ENCODE data around the gene IGHMBP2.
"Not testable (repeated sequence)": the region's sequence is repeated elsewhere in the genome, so short reads cannot be mapped to it uniquely, and the experiment has no call there.

The IGHMBP2 gene

DNA sequence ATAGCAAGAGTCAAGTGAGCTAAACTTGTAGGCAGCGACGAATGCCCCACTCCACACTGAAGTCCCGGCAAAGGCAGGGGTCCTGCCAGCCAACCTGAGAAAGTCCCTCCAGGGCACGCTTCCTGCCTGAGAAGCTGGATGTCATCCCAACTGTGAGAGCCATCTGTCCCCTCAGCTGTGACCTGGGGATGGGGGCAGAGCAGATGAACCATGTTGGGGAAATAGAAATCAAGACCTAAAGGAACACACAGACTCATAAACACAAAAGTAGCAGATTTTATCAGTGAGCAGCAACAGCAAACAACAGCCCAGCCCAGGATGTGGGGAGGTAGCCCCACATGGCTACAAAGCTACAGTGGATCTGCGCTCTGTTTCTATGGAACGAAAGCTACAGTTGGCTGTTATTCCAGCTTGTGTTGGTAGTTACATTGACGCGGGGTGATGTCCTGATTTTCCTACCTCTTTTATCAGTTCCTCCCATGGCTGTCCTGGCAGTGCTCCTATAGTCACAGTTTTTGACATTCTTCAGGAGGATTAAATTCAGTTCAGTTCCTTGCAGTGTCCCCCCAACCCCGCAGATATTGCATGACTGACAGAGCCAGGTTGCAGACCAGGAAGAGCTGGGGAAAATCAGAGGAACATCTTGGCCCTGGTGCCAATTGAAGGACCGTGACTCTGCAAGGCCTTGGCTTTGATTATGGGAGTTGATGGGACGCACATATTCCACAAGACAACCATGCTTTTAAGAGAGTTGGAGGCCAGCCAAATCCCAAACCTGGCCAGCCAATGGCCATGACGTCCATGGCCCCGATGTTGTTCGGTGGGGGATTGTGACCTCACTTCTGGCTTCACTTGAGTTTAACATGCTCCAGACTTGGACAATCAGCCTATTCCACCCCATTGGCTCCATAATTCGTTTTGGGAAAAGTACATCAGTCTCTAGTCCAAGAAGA is 62.5 kb downstream of the IGHMBP2 start:
- DNase-seq: no peak

GRCh38 chr11:68966894-68967780 is 63.4 kb downstream of the IGHMBP2 start:
- no peak for DNase-seq

DNA sequence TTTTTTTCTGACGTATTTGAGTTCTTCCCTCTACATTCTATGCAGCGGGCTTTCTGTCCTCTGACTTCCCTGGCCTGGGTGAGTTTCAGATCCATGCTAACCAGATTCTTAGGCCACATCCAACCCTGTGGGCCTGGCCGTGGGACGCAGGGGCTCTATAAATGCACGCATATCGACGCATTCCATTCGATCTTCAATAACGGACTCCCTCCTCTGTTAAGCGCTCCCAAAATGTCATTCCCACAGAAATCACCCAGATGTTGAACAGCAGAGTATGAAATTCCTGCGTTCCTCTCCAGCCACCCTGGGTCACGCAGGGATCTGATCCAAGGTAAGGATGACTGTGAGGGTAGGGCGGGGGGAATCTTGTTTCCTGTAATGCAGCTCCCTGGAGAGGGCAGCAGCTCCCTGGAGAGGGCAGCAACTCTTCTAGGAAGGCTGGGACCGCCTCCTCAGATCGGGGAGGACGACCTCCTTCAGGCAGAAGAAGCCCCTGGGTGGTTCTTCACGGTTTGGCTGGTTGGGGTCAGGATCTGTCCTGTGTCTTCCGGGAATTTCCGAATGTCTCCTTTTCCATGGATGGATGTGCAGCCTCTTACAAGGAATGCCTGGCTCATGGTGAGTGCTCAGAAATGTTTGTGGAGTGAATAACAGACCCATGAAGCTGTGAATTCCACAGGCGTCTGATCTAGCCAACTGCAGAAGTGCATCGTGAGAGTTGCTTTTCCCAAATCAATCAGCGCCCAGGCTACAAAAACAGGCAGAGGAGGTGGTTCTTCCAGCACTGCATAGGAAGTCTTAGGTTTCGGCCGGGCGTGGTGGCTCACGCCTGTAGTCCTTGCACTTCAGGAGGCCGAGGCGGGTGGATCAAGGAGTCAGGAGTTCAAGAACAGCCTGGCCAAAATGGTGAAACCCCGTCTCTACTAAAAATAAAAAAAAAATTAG is 64.9 kb downstream of the IGHMBP2 start:
- no peak for DNase-seq

- DNase-seq: no peak
Measured at GRCh38 chr11:68969386-68969785, 65.7 kb downstream of the IGHMBP2 start.

DNA sequence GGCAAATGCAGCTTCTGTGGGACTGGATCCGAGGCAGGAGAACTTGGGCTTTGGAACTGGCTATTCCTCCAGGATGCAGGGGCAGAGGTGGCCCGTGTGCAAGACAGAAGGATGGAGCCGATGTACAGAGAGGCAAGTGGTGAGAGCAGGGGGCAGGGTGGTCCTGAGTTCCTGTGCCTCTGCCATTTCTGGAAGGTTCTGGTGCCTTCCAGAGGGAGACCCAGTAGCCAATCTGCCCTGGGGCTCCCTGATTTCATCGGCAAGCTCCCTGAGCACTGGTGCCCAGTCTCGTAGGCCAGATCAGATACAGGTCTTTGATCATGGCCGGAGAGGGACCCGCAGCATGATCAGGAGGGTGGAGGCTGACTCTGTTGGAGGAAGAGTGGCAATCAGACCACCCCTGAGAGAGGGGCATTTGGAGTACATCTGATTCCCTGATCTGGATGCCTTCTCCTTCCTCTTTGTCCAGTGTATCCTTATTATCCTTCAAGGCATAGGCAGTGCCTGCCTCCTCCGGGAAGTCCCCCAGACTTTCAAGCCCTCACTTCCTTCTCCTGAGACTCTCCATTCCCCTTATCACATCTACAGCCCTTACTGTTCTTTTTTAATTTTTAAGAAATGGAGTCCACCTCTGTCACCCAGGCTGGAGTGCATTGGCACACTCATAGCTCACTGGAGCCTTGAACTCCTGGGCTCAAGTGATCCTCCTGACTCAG is 67.4 kb downstream of the IGHMBP2 start:
- no peak for DNase-seq

DNA sequence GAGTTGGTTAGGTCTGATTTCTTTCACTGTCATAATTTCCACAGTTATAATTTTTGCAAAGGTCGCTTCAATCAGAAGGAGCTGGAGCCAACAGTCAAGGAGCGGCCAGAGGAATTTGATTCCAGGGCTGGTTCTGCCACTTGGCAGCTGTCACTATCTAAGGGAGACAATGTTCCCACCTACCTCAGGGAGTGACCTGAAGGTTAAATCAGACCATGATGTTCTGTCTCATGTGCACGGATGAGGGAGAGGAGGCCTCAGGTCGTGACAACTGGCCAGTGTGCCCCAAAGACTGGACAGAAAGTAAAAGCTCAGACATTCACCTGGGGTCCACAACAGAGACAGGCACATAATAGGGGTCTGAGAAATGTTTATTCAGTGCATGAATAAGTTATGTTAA is 69.5 kb downstream of the IGHMBP2 start:
- no peak for DNase-seq

DNA sequence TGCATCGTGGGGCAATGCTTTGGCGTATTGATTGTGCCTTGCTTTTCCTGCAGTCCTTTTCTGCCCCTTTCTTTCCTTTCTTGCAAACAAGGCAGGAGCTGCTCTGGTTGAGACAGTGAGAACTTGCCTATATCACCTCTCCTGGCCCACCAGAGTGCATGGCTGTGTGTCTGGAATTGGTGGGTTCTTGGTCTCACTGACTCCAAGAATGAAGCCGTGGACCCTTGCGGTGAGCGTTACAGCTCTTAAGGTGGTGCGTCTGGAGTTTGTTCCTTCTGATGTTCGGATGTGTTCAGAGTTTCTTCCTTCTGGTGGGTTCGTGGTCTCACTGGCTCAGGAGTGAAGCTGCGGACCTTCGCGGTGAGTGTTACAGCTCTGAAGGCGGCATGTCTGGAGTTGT is 70.0 kb downstream of the IGHMBP2 start:
- DNase-seq: not testable (repeated sequence)

DNA sequence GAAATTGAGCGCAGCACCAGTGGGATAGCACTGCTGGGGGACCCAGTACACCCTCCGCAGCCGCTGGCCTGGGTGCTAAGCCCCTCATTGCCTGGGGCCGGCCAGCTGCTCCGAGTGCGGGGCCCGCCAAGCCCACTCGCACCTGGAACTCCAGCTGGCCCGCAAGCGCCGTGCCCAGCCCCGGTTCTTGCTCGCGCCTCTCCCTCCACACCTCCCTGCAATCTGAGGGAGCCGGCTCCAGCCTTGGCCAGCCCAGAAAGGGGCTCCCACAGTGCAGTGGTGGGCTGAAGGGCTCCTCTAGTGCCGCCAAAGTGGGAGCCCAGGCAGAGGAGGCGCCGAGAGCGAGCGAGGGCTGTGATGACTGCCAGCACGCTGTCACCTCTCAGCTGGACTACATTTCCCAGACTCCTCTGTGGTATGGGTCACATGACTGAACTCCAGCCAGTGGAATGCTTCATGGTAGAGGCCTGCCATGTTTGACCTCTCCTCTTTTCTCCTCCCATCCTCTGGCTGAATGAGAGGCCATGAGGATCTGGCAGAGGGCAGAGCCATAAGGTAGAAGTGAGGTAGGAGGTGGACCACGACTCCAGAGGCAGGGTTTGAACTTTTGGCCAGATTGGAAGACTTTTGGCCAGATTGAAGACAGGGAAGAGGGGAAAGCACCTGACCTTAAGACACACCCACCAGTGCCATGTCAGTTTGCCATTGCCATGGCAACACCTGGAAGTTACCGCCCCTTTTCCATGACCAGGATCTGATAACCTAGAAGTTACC is 70.9 kb downstream of the IGHMBP2 start:
- no peak for DNase-seq

DNA sequence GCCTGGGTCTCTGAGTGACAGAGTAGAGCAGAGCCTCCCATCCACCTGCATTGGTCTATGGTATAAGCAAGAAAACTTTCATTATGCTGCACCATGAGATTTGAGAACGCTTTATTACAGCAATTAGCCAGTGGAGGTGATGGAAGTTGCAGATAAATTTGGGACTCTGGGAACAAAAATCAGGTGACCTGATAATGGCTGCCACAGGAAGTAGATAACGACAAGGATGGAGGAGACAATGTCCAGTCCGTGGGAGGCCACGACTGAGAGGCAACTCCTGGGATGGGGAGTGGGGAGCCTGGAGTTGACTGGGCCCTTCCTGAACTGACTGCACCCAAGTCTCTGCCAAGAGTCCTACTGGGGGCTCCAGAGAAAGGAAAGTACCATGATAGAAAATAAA is 72.4 kb downstream of the IGHMBP2 start:
- DNase-seq: no peak

DNA sequence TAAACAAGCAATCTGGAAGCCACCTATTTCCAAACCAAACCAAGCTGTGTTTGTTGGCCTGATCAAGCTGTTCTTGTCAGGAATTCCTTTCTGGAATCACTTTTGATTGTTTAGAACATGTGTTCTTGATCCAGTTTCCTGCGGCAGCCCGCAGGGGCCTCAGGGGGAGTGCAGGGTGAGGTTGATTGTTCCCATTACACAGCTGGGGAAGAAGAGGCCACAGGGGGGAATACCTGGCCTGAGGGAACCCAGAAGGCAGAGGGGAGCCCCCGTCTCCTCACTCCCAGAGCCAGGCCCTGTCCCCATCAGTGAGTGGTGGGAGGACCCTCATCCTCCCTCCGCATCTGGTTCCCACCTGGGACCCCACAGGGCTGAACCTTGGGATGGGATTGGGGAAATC is 72.9 kb downstream of the IGHMBP2 start:
- DNase-seq: no peak

- DNase-seq: no peak
Measured at GRCh38 chr11:68977781-68978625, 74.3 kb downstream of the IGHMBP2 start.

GRCh38 chr11:68978626-68978930 is 74.9 kb downstream of the IGHMBP2 start:
- no peak for DNase-seq

DNA sequence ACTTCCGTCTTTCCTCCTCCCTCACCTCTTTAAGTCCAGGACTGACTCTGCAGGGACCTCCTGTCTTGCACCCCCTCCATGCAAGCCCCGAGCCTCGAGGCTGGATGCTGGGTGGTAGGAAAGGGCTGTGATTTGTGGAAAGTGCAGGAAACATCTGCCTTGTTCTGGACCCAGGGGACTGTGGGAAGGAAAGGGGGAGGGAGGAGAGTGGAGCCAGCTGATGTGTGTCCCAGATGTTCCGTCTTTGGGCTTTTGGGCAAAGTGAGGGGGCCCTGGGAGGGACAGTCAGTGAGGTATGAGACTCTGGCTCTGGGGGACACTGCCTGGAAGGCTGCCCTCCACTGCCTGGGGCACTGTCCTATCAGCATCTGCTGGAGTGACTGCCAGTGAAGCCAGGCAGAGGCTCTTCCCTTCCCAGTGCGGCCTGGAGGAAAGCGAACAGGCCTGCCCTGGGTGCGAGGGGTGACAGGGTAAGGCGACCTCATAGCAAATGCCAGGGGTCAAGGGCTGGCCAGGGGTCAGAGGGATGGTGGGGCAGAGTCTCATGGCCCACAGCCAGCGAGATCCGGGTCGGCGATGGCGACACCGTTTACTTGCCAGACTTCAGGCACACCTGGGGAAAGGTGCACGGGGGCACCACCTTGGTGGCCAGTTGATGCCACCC is 75.4 kb downstream of the IGHMBP2 start:
- DNase-seq: no peak

- DNase-seq: no peak
Measured at GRCh38 chr11:68979931-68980775, 76.5 kb downstream of the IGHMBP2 start.

GRCh38 chr11:68980776-68981065 is 77.0 kb downstream of the IGHMBP2 start, which contains the start of gene MRGPRD:
Gene MRGPRD, minus strand, starts transcription at chr11:68980986. Its CDS starts 0 bp downstream, at chr11:68980986.
- no peak for DNase-seq

- no peak for DNase-seq
Measured at GRCh38 chr11:68982134-68982533, 78.4 kb downstream of the IGHMBP2 start.

- DNase-seq: no peak
Measured at GRCh38 chr11:68983801-68984200, 80.1 kb downstream of the IGHMBP2 start.

DNA sequence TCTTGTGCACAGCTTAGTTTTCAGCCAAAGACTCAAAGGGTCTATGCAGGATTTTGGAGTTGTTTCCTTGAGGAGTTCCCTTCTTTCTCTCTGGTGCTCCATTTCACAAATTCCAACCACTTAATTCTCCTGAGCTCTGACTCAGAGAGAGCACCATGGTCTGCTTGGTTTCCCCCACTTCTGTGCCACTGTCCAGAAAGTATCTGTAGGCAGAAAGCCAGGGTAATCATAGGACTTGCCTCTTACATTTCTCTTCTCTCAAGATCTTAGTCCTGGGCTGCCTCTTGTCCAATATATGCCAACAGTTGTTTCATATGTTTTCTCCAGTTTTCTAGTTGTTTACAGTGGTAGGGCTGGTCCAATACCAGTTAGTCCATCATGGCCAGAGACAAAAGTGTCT is 83.5 kb downstream of the IGHMBP2 start:
- DNase-seq: no peak

DNA sequence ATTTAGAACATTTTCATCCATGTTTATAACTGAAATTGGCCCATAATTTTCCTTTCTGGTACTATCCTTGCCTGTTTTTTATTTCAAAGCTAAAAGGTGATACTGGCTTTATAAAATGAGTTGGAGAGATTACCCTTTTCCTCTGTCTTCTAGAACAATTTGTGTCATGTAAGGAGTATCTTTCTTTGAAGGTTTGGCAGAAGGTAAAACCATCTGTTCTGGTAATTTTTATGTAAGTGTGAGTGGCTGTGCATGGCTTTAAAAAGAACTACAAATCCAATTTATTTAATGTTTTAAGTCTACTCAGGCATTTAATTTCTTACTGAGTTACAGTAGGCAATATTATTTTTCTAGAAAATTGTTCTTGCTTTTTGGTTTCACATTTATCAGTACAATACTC is 84.8 kb downstream of the IGHMBP2 start:
- DNase-seq: no peak

Data from amniotic stem cell (primary cell).